Left lung (tissue), 10 donors: ENCODE data around the gene NEURL1. TPM values are rescaled to one million over a fixed set of nuclear protein-coding genes. Genes with fewer than 3 reads are reported as not detected.

ENCODE experiments used
- ATAC-seq: fragments of 200-7000 bp; cut with Tn5 transposase; one replicate; pipeline ENCODE4 v1.9.1; 2020; ENCODE audit warnings: moderate library complexity
- DNase-seq, 4 donors: peaks; one replicate each; pipeline ENCODE4 v3.0.0-alpha.2; 2013 to 2020
- H3K27ac ChIP-seq, 2 donors: fragments of 200-600 bp; sonication (generic) in 1 of 2; one replicate each; pipeline versions ENCODE4 v1.5.0 to v1.8.0; 2020 to 2021
- H3K27me3 ChIP-seq, 2 donors: fragments of 200-600 bp; sonication (generic) in 1 of 2; one replicate each; pipeline versions ENCODE4 v1.5.0 to v1.8.0; 2020 to 2021
- H3K36me3 ChIP-seq, 2 donors: fragments of 200-600 bp; sonication (generic) in 1 of 2; one replicate each; pipeline versions ENCODE4 v1.5.0 to v1.8.0; 2020 to 2021
- H3K4me1 ChIP-seq, 2 donors: fragments of 200-600 bp; one replicate each; pipeline ENCODE4 v1.8.0; 2021
- H3K4me3 ChIP-seq, 2 donors: fragments of 200-600 bp; sonication (generic) in 1 of 2; one replicate each; pipeline versions ENCODE4 v1.5.0 to v1.8.0; 2020 to 2021; ENCODE audit warnings: mild to moderate bottlenecking in 1 of 2
- H3K9me3 ChIP-seq, 2 donors: fragments of 200-600 bp; sonication (generic) in 1 of 2; one replicate each; pipeline versions ENCODE4 v1.5.0 to v1.8.0; 2020 to 2021
- intact Hi-C, 2 donors: fragments of 100-400 bp; cut with DNase I; formaldehyde crosslinking; loops; one replicate each; pipeline versions ENCODE4 v1.11.2 to v1.14.2; 2022
- polyA plus RNA-seq, 6 donors: library from polyadenylated mRNA; unstranded; fragments of 120-200 nt; gene quantifications; one replicate each; pipeline ENCODE4 v1.2.1, GENCODE V29; 2013; ENCODE audit not compliant: insufficient read length in 6 of 6
- total RNA-seq, 2 donors: library from RNA; stranded (reverse); fragmentation: NEBNext Ultra II Directional; extraction: Animal tissue kit (Norgen Biotek cat#: 25700); gene quantifications; one replicate each; pipeline ENCODE4 v1.2.1, GENCODE V29; 2021
- TF ChIP-seq, protein P1 (sequence below), 2 donors: fragments of 200-600 bp; sonication (generic) in 1 of 2; IDR thresholded peaks; one replicate each; pipeline versions ENCODE4 v1.5.0 to v1.8.0; 2021; ENCODE audit warnings: antibody characterized with exemption in 2 of 2
- donor health status: DM: no; HTN: yes; CAD: no.
- donor health status: DM: no; HTN: no; CAD: no.

Gene NEURL1
- total and polyA plus RNA-seq, 8 donors: 0.76 to 2.1 (median 1.4) TPM

GRCh38 chr10:103510046-103510685, 16.7 kb downstream of the NEURL1 start:
- no peak for DNase-seq
- H3K27me3 ChIP-seq: peaks cover 0 to 21% of the 10 kb centered on the region in 2 donors
- peaks cover 0 to 2% of the 10 kb centered on the region in 2 donors for H3K4me1 ChIP-seq
- H3K36me3 ChIP-seq: no peaks in the 10 kb centered on the region
- no peaks in the 10 kb centered on the region for H3K9me3 ChIP-seq
- H3K4me3 ChIP-seq: no peak overlapping the region
- intact Hi-C loops: no loop called here
- TF ChIP-seq, protein P1, sequence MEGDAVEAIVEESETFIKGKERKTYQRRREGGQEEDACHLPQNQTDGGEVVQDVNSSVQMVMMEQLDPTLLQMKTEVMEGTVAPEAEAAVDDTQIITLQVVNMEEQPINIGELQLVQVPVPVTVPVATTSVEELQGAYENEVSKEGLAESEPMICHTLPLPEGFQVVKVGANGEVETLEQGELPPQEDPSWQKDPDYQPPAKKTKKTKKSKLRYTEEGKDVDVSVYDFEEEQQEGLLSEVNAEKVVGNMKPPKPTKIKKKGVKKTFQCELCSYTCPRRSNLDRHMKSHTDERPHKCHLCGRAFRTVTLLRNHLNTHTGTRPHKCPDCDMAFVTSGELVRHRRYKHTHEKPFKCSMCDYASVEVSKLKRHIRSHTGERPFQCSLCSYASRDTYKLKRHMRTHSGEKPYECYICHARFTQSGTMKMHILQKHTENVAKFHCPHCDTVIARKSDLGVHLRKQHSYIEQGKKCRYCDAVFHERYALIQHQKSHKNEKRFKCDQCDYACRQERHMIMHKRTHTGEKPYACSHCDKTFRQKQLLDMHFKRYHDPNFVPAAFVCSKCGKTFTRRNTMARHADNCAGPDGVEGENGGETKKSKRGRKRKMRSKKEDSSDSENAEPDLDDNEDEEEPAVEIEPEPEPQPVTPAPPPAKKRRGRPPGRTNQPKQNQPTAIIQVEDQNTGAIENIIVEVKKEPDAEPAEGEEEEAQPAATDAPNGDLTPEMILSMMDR (IDR thresholded peaks at IDR 0.05): no peak
- no peak overlapping the region for H3K27ac ChIP-seq
- ATAC-seq: no peak

GRCh38 chr10:103510791-103511752, 17.6 kb downstream of the NEURL1 start:
- peaks cover 0 to 20% of the 10 kb centered on the region in 2 donors for H3K27me3 ChIP-seq
- H3K4me3 ChIP-seq: no peak overlapping the region
- H3K9me3 ChIP-seq: no peaks in the 10 kb centered on the region
- ATAC-seq (no peak), DNase-seq (no peak)
- intact Hi-C loops: no loop called here
- H3K36me3 ChIP-seq: no peaks in the 10 kb centered on the region
- no peak overlapping the region for H3K27ac ChIP-seq
- H3K4me1 ChIP-seq: peaks cover 0 to 4% of the 10 kb centered on the region in 2 donors
- TF ChIP-seq, protein P1 (IDR thresholded peaks at IDR 0.05): no peak

DNA sequence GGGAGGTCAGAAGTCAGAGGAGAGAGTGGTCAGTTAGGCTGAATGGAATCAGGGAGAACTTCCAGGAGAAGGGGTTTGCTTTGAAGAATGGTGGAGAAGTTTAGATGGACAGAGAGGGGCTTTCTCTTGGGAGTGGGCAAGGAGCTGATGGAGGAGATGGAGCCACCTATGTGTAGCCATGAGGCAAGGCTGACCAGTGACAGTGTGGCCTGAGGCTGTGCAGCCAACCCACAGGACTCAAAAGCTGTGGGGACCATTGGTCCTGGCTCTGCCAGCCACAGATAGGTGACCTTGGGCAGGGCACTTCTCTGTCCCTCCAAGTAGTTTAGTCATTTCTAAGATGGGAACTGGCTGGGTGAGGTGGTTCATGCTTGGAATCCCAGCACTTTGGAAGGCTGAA, 18.7 kb downstream of the NEURL1 start:
- ATAC-seq: no peak
- intact Hi-C loops: no loop called here
- peaks cover 0 to 4% of the 10 kb centered on the region in 2 donors for H3K4me1 ChIP-seq
- H3K27me3 ChIP-seq: peaks cover 0 to 9% of the 10 kb centered on the region in 2 donors
- H3K36me3 ChIP-seq: no peaks in the 10 kb centered on the region
- no peak overlapping the region for H3K27ac ChIP-seq
- no peak overlapping the region for H3K4me3 ChIP-seq
- TF ChIP-seq, protein P1 (IDR thresholded peaks at IDR 0.05): no peak
- H3K9me3 ChIP-seq: no peaks in the 10 kb centered on the region
- no peak for DNase-seq

DNA sequence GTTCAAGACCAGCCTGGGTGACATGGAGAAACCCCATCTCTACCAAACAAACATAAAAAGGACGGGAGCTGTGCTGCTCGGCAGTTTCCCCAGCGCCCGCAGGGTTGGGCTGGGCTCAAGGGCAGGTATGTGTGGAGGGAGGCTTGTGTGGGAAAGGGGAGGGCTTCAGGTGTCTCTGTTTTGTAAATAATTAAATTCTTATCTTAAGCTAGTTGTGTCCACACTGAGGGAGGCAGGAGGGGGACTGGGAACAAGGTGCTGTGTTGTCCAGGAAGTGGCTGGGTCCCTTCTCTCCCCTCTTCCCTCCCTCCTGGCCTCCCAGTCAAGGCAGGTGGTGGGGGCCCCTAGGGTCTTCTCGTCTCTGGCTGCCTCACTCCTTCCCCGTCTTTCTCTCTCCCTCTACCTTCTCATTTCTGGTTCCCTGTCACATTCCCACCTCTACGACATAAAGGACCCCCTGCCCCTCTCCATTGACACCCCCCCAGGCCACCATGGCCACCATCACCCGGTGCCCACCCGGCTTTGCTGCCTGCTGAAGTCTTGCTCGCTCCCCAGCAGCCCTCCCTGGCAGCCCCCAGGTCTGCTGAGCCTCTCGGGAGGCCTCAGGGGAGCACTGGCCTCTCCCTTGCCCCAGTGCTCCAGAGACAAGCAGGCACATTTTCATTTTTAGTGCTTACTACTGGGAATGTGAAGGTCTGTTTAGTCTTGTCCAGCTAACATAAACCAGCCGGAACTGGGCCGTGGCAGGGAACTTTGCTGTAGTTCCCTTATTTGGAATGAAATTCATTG, 19.3 kb downstream of the NEURL1 start:
- Histone ChIP-seq H3K36me3 (no peaks in the 10 kb centered on the region), H3K9me3 (no peaks in the 10 kb centered on the region), H3K27ac (no peak overlapping the region), H3K4me1 (peaks cover 0 to 4% of the 10 kb centered on the region in 2 donors), H3K4me3 (no peak overlapping the region), H3K27me3 (peaks cover 0 to 3% of the 10 kb centered on the region in 2 donors)
- DNase-seq (no peak), ATAC-seq (no peak)
- intact Hi-C loops: no loop called here
- TF ChIP-seq, protein P1 (IDR thresholded peaks at IDR 0.05): no peak
